NCI-H345 (cell line): Measurements from ENCODE around the gene FAM89B.
A peak's percentile ranks its signal among the peaks of the same experiment; 100 is the strongest.

Experiments used
- DNase-seq: peaks from one replicate; lab custom pipeline; 2025; lab: John Stamatoyannopoulos, UW

FAM89B gene

GRCh38 chr11:65588199-65589054 is 16.1 kb downstream of the FAM89B start:
- peak; percentile 23 for DNase-seq

GRCh38 chr11:65589444-65590239 is 17.3 kb downstream of the FAM89B start:
- DNase-seq = no peak

GRCh38 chr11:65590240-65590738 is 18.0 kb downstream of the FAM89B start:
- DNase-seq = peak; percentile 42

- DNase-seq = no peak
Observed at GRCh38 chr11:65591939-65592857, 19.9 kb downstream of the FAM89B start.

- DNase-seq = no peak
Observed at GRCh38 chr11:65592858-65593517, 20.6 kb downstream of the FAM89B start.

- no peak for DNase-seq
Observed at GRCh38 chr11:65593518-65594414, 21.4 kb downstream of the FAM89B start.

- no peak for DNase-seq
Observed at GRCh38 chr11:65595131-65595530, 22.8 kb downstream of the FAM89B start.

GRCh38 chr11:65595543-65596281 is 23.4 kb downstream of the FAM89B start, which contains the start of gene KCNK7:
Gene KCNK7 (minus strand): TSS chr11:65595800. CDS start chr11:65595772, 28 bp downstream.
- no peak for DNase-seq

- DNase-seq = no peak
Observed at GRCh38 chr11:65596520-65596919, 24.2 kb downstream of the FAM89B start.

GRCh38 chr11:65598258-65598699 is 25.9 kb downstream of the FAM89B start:
- no peak for DNase-seq

- DNase-seq = no peak
Observed at GRCh38 chr11:65599216-65599954, 27.0 kb downstream of the FAM89B start.

- no peak for DNase-seq
Observed at GRCh38 chr11:65599955-65600246, 27.6 kb downstream of the FAM89B start.

GRCh38 chr11:65604258-65604657 is 31.9 kb downstream of the FAM89B start:
- no peak for DNase-seq

- DNase-seq = no peak
Observed at GRCh38 chr11:65606876-65607613, 34.7 kb downstream of the FAM89B start.

- DNase-seq = no peak
Observed at GRCh38 chr11:65607614-65608426, 35.5 kb downstream of the FAM89B start.

GRCh38 chr11:65609229-65609628 is 36.9 kb downstream of the FAM89B start:
- no peak for DNase-seq

- no peak for DNase-seq
Observed at GRCh38 chr11:65609665-65610064, 37.3 kb downstream of the FAM89B start.
